ENCODE data around the gene CRB2. TPM values are rescaled to one million over a fixed set of nuclear protein-coding genes. Genes with fewer than 3 reads are reported as not detected.

CRB2 gene
- total and polyA plus RNA-seq, 2 of the 13 experiments (the other 11 are each of a cell fraction or from before 2014, with no cell fraction given): 0.01 to 0.29 TPM

GRCh38 chr9:123406016-123406415 is 50.0 kb downstream of the CRB2 start:
- no peak overlapping the region for H2AFZ ChIP-seq (ENCODE audit: low read length)
- peaks cover 4% of the 10 kb centered on the region in 2 experiments; a peak in 3 of 5 replicates for H3K36me3 ChIP-seq (replicated peaks in 1 of 2; ENCODE audit: control insufficient read depth in 1 of 2, insufficient read depth in 2 of 2, low read length in 2 of 2)
- H3K4me1 ChIP-seq (ENCODE audit: insufficient read depth, low read length): no peaks in the 10 kb centered on the region
- FAIRE-seq (no peak), DNase-seq (ENCODE audit: low spot score) (no peak), ATAC-seq (no peak)
- TF ChIP-seq IKZF1 (IDR thresholded peaks at IDR 0.05): no peak
- TF ChIP-seq POLR2AphosphoS2 (IDR thresholded peaks at IDR 0.05; ENCODE audit: low read depth, low read length): no peak
- TF ChIP-seq ZNF292 (CRISPR knock-in tag; IDR thresholded peaks at IDR 0.05; ENCODE audit: borderline replicate concordance, low read depth): no peak
- no peak for TF ChIP-seq CHD2 (IDR thresholded peaks at IDR 0.05; ENCODE audit: low read depth, low read length)
- no peak for TF ChIP-seq DRAP1 (CRISPR knock-in tag; IDR thresholded peaks at IDR 0.05)
- no peak for TF ChIP-seq SP5 (CRISPR knock-in tag; IDR thresholded peaks at IDR 0.05; ENCODE audit: borderline replicate concordance, low read depth)
- no peak for TF ChIP-seq PHF20 (CRISPR knock-in tag; IDR thresholded peaks at IDR 0.05)
- no peak for TF ChIP-seq ZNF101 (CRISPR knock-in tag; IDR thresholded peaks at IDR 0.05; ENCODE audit: borderline replicate concordance, low read depth)
- no peak for TF ChIP-seq IRX3 (CRISPR knock-in tag; IDR thresholded peaks at IDR 0.05; ENCODE audit: borderline replicate concordance, low read depth)
- no peak for TF ChIP-seq ZNF317 (CRISPR knock-in tag; IDR thresholded peaks at IDR 0.05)
- TF ChIP-seq HNRNPK (IDR thresholded peaks at IDR 0.05; ENCODE audit: low read depth, low read length, poor library complexity, severe bottlenecking): no peak
- no peak for TF ChIP-seq ZNF557 (CRISPR knock-in tag; IDR thresholded peaks at IDR 0.05)
- no peak for TF ChIP-seq FOXA3 (CRISPR knock-in tag; IDR thresholded peaks at IDR 0.05)
- no peak for TF ChIP-seq ZNF430 (CRISPR knock-in tag; IDR thresholded peaks at IDR 0.05)
- no peak for TF ChIP-seq MNT (IDR thresholded peaks at IDR 0.05)
- TF ChIP-seq SAFB2 (CRISPR knock-in tag; IDR thresholded peaks at IDR 0.05; ENCODE audit: borderline replicate concordance, low read depth): no peak
- no peaks in the 10 kb centered on the region for H4K20me1 ChIP-seq (ENCODE audit: insufficient read depth, low read length)
- H3K27me3 ChIP-seq (ENCODE audit: control insufficient read depth in 1 of 2, insufficient read depth in 2 of 2, low read length in 2 of 2): no peaks in the 10 kb centered on the region
- WGBS (ENCODE audit: low lambda C conversion rate): 100% methylated on average over 6 of the region's 6 CpGs
- H3K4me3 ChIP-seq (replicated peaks in 1 of 3; ENCODE audit: insufficient read depth in 1 of 3, low read depth in 2 of 3, low read length in 3 of 3): no peak overlapping the region
- H3K9me3 ChIP-seq (ENCODE audit: low read length): no peaks in the 10 kb centered on the region
- no TSS peak for BruUV-seq (replicated peaks)
- POLR2A ChIA-PET: no interaction called here
- H3K9ac ChIP-seq (ENCODE audit: insufficient read depth, low read depth, low read length): no peak overlapping the region
- intact Hi-C loops (cut with micrococcal nuclease; ENCODE audit: unreplicated experiment) (no loop called here), in situ Hi-C loops (cut with HindIII; ENCODE audit: extremely low pct_ligation_motif_present, low pct_unique_long_range_greater_than_20kb) (loop anchor here (10.0 to 25.0 kb wide), 2 partner anchors 99 to 631 kb away; no protein-coding TSS in a partner anchor)
- H3K4me2 ChIP-seq (ENCODE audit: low read depth, low read length): no peak overlapping the region
- CTCF ChIA-PET (ENCODE audit: low intra/inter-chr PET ratio, low total read pairs): no interaction called here
- H3K79me2 ChIP-seq (ENCODE audit: insufficient read depth, low read length): no peaks in the 10 kb centered on the region
- no peak overlapping the region for H3K27ac ChIP-seq (ENCODE audit: extremely low read length, insufficient read depth, low read length)
